ENCODE results near the gene HSCB. TPM values are rescaled to one million over a fixed set of nuclear protein-coding genes. Genes with fewer than 3 reads are reported as not detected.
"Not testable (repeated sequence)": the region's sequence is repeated elsewhere in the genome, so short reads cannot be mapped to it uniquely, and the experiment has no call there.

HSCB gene
- 15.7 TPM for polyA plus RNA-seq (2013, experiment 1 of 4)
- 19.1 TPM for polyA plus RNA-seq (2013, experiment 2 of 4)
- 21.0 TPM for polyA plus RNA-seq (2013, experiment 3 of 4)
- 22.8 TPM for polyA plus RNA-seq (2013, experiment 4 of 4)

DNA sequence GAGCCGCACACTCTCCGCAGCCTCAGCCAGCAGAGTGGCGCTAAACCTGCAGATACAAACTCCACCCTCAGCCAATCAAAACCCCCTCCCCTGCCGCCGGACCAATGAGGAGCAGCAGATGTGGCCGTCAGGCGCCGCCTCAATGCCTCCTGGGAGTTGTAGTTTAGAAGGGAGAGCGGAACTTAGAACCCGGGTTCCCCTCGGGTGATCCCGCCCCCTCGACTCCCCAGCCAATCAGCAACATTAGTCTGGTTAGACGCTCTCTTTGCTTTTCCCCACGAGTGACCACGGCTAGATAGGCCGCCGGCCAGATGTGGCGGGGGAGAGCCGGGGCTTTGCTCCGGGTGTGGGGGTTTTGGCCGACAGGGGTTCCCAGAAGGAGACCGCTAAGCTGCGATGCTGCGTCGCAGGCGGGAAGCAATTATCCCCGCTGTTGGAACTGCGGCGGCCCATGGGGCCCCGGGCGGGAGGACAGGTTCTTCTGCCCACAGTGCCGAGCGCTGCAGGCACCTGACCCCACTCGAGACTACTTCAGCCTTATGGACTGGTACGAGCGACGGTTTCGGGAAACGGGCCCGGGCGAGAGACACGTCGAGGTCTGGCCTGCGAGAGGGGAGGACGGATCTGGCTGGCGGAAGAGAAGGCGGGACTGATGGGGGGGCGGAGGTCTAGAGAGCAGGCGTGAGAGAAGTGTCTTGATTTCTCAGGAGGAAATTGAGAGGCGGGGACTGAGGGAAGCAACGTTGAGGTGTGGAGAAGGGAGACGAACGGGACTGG lies at the start of gene HSCB, which contains the start of gene CHEK2:
TSS of gene HSCB (plus strand) at position 255 of the 777 bp plus-strand sequence. CDS start at position 312, 57 bp downstream.
TSS of gene CHEK2 (minus strand) at position 36 of the 777 bp plus-strand sequence. CDS start 7,099 bp downstream, outside the sequence.
- Histone ChIP-seq H3K4me1 (ENCODE audit: control insufficient read depth, insufficient read depth, low read length) (peaks cover 3% of the 10 kb centered on the region), H3K36me3 (ENCODE audit: control insufficient read depth, insufficient read depth, low read length) (peaks cover 24% of the 10 kb centered on the region), H3K27ac (ENCODE audit: insufficient read depth, low read depth, low read length, poor library complexity, severe bottlenecking) (peak within 1 kb of the TSS; percentile 72), H3K27me3 (ENCODE audit: control insufficient read depth, insufficient read depth, low read length, poor library complexity, severe bottlenecking) (no peaks in the 10 kb centered on the region), H3K9me3 (ENCODE audit: control insufficient read depth, low read length) (no peaks in the 10 kb centered on the region), H3K4me3 (ENCODE audit: insufficient read depth, low read depth, low read length) (peak within 1 kb of the TSS; percentile 72)
- WGBS, 2 experiments = 0% methylated on average over 54 of the region's 54 CpGs

- WGBS, 2 experiments = 95 to 96% methylated on average over 6 of the region's 6 CpGs
- not testable (repeated sequence) for H3K27ac ChIP-seq (ENCODE audit: insufficient read depth, low read depth, low read length, poor library complexity, severe bottlenecking); H3K36me3 ChIP-seq (ENCODE audit: control insufficient read depth, insufficient read depth, low read length); H3K27me3 ChIP-seq (ENCODE audit: control insufficient read depth, insufficient read depth, low read length, poor library complexity, severe bottlenecking); H3K9me3 ChIP-seq (ENCODE audit: control insufficient read depth, low read length); H3K4me3 ChIP-seq (ENCODE audit: insufficient read depth, low read depth, low read length); H3K4me1 ChIP-seq (ENCODE audit: control insufficient read depth, insufficient read depth, low read length)
Observed at GRCh38 chr22:28693041-28693760, 48.6 kb upstream of the HSCB start.

- Histone ChIP-seq H3K36me3 (ENCODE audit: control insufficient read depth, insufficient read depth, low read length) (peaks cover 4% of the 10 kb centered on the region), H3K27ac (ENCODE audit: insufficient read depth, low read depth, low read length, poor library complexity, severe bottlenecking) (no peak overlapping the region), H3K4me3 (ENCODE audit: insufficient read depth, low read depth, low read length) (no peak overlapping the region), H3K4me1 (ENCODE audit: control insufficient read depth, insufficient read depth, low read length) (no peaks in the 10 kb centered on the region), H3K9me3 (ENCODE audit: control insufficient read depth, low read length) (no peaks in the 10 kb centered on the region), H3K27me3 (ENCODE audit: control insufficient read depth, insufficient read depth, low read length, poor library complexity, severe bottlenecking) (no peaks in the 10 kb centered on the region)
- 97 to 100% methylated on average over 2 of the region's 2 CpGs for WGBS, 2 experiments
Observed at GRCh38 chr22:28702891-28703290, 38.9 kb upstream of the HSCB start.

DNA sequence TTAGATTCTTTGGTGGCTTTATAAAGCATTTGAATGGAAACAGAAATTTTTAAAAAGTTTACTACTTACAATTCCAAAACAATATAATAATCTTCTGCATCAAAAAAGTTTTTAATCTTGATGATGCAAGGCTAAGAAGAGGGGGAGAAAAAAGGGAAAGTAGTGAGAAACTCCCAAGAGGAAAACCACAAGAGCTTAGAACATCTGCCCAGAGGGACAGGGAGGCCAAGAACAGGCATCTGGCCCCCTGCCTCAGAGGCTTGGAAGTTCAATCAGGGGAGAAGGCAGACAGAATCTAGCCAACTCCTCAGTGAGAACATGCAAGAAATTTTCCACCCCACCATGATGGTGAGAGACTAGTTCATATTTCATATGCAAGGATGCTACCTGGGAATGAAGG lies 38.4 kb upstream of the HSCB start:
- no peaks in the 10 kb centered on the region for H3K9me3 ChIP-seq (ENCODE audit: control insufficient read depth, low read length)
- H3K27me3 ChIP-seq (ENCODE audit: control insufficient read depth, insufficient read depth, low read length, poor library complexity, severe bottlenecking) = no peaks in the 10 kb centered on the region
- H3K4me3 ChIP-seq (ENCODE audit: insufficient read depth, low read depth, low read length) = no peak overlapping the region
- no peak overlapping the region for H3K27ac ChIP-seq (ENCODE audit: insufficient read depth, low read depth, low read length, poor library complexity, severe bottlenecking)
- no peaks in the 10 kb centered on the region for H3K4me1 ChIP-seq (ENCODE audit: control insufficient read depth, insufficient read depth, low read length)
- H3K36me3 ChIP-seq (ENCODE audit: control insufficient read depth, insufficient read depth, low read length) = peaks cover 8% of the 10 kb centered on the region

- H3K4me3 ChIP-seq (ENCODE audit: insufficient read depth, low read depth, low read length) = no peak overlapping the region
- no peaks in the 10 kb centered on the region for H3K27me3 ChIP-seq (ENCODE audit: control insufficient read depth, insufficient read depth, low read length, poor library complexity, severe bottlenecking)
- H3K36me3 ChIP-seq (ENCODE audit: control insufficient read depth, insufficient read depth, low read length) = peaks cover 12% of the 10 kb centered on the region
- WGBS, 2 experiments = 96% methylated on average over 5 to 6 of the region's 6 CpGs
- no peaks in the 10 kb centered on the region for H3K4me1 ChIP-seq (ENCODE audit: control insufficient read depth, insufficient read depth, low read length)
- no peak overlapping the region for H3K27ac ChIP-seq (ENCODE audit: insufficient read depth, low read depth, low read length, poor library complexity, severe bottlenecking)
- no peaks in the 10 kb centered on the region for H3K9me3 ChIP-seq (ENCODE audit: control insufficient read depth, low read length)
Observed at GRCh38 chr22:28706845-28707244, 35.0 kb upstream of the HSCB start.

DNA sequence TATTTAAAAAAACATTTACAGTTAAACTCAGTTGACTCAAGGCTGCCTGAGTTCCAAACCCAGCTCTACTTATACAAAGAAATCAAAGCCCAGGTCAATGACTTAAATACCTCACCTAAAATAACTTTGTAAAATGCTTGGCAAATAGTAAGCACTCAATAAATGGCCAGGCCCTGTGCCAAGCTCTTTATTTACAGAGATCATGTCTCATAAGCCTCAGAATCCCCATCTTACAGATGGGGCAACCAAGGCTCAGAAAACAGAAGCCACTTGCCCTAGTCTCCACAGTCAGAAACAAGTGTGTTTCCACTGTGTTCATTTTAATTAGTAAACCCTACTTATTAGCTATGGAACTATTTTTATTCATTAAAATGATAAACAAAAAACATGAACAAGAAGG lies 31.7 kb upstream of the HSCB start:
- H3K36me3 ChIP-seq (ENCODE audit: control insufficient read depth, insufficient read depth, low read length) = peaks cover 12% of the 10 kb centered on the region
- H3K27ac ChIP-seq (ENCODE audit: insufficient read depth, low read depth, low read length, poor library complexity, severe bottlenecking) = no peak overlapping the region

GRCh38 chr22:28710576-28711191 lies 31.2 kb upstream of the HSCB start:
- Histone ChIP-seq H3K4me3 (ENCODE audit: insufficient read depth, low read depth, low read length) (no peak overlapping the region), H3K36me3 (ENCODE audit: control insufficient read depth, insufficient read depth, low read length) (peaks cover 12% of the 10 kb centered on the region), H3K4me1 (ENCODE audit: control insufficient read depth, insufficient read depth, low read length) (no peaks in the 10 kb centered on the region), H3K27ac (ENCODE audit: insufficient read depth, low read depth, low read length, poor library complexity, severe bottlenecking) (no peak overlapping the region), H3K27me3 (ENCODE audit: control insufficient read depth, insufficient read depth, low read length, poor library complexity, severe bottlenecking) (no peaks in the 10 kb centered on the region), H3K9me3 (ENCODE audit: control insufficient read depth, low read length) (no peaks in the 10 kb centered on the region)
- 94 to 97% methylated on average over 3 of the region's 3 CpGs for WGBS, 2 experiments

More for the DNA sequence above, 31.7 kb upstream of the HSCB start:
- H3K4me1 ChIP-seq (ENCODE audit: control insufficient read depth, insufficient read depth, low read length) = no peaks in the 10 kb centered on the region
- H3K27me3 ChIP-seq (ENCODE audit: control insufficient read depth, insufficient read depth, low read length, poor library complexity, severe bottlenecking) = no peaks in the 10 kb centered on the region
- H3K9me3 ChIP-seq (ENCODE audit: control insufficient read depth, low read length) = no peaks in the 10 kb centered on the region
- H3K4me3 ChIP-seq (ENCODE audit: insufficient read depth, low read depth, low read length) = no peak overlapping the region

DNA sequence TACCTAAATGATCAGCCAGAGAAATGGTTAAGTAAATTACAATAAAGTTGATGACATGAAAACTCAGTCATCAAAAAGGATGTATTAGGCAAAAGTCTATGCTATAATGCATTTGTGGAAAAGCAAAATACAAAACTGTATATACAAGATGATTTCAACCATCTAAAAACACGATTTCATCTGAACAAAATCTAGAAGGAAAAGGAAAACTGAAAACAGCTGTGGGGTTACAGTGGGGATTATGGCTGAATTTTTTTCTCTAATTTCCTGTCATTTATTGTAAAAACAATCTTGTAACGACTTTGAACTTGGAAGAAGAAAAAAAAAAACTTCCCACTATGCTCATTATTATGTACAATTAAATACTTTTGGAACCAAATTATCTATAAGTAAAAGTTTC lies 30.5 kb upstream of the HSCB start:
- no peak overlapping the region for H3K27ac ChIP-seq (ENCODE audit: insufficient read depth, low read depth, low read length, poor library complexity, severe bottlenecking)
- WGBS, 2 experiments = 100% methylated on average over 1 of the region's 2 CpGs; no CpG with 5 or more reads in 1 of the 2 experiments
- H3K36me3 ChIP-seq (ENCODE audit: control insufficient read depth, insufficient read depth, low read length) = peaks cover 8% of the 10 kb centered on the region

DNA sequence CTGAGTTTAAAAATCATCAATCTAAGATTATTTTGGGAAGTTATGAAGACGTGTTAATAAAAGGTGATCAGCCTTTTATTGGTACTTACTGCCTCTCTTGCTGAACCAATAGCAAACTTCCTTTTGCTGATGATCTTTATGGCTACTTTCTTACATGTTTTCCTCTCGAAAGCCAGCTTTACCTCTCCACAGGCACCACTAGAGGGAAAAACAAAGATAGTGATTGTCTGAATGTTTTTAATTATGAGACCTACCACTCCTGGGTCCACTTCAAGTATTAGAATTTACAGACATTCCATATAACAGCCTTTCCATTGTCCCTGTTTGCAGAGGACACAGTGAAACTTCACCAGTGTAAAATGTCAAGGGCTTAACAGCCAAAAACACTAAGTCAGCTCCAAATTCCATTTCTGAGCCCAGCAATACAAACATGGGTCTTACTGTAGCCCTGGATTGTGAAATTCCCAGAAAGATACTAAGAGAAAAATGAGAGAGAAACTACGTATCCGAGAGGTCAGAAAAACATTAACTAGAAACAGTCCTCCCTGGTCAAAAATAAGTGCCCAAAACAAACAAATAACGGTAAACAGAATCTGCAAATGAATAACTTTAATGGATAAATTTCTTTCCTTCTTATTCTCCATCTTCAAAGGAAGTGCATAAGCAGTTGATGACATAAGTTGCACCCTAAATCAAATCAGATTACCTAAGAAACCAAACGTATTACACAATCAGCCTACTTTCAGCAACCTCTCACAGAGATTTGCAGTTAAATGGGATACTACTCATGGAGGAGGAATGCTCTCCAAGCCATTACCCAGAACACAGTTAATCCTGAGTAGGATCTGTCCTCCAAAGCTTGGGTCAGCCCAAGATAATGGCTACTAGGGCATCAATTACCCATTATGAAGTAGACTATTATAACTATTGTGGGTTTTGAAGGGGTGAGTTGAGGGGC lies 29.7 kb upstream of the HSCB start:
- H3K27me3 ChIP-seq (ENCODE audit: control insufficient read depth, insufficient read depth, low read length, poor library complexity, severe bottlenecking) = no peaks in the 10 kb centered on the region
- H3K27ac ChIP-seq (ENCODE audit: insufficient read depth, low read depth, low read length, poor library complexity, severe bottlenecking) = no peak overlapping the region
- no peaks in the 10 kb centered on the region for H3K9me3 ChIP-seq (ENCODE audit: control insufficient read depth, low read length)
- H3K36me3 ChIP-seq (ENCODE audit: control insufficient read depth, insufficient read depth, low read length) = peaks cover 8% of the 10 kb centered on the region
- H3K4me3 ChIP-seq (ENCODE audit: insufficient read depth, low read depth, low read length) = no peak overlapping the region
- no peaks in the 10 kb centered on the region for H3K4me1 ChIP-seq (ENCODE audit: control insufficient read depth, insufficient read depth, low read length)
- 93 to 94% methylated on average over 5 to 6 of the region's 6 CpGs for WGBS, 2 experiments

More for the DNA sequence above, 30.5 kb upstream of the HSCB start:
- Histone ChIP-seq H3K9me3 (ENCODE audit: control insufficient read depth, low read length) (no peaks in the 10 kb centered on the region), H3K4me1 (ENCODE audit: control insufficient read depth, insufficient read depth, low read length) (no peaks in the 10 kb centered on the region), H3K27me3 (ENCODE audit: control insufficient read depth, insufficient read depth, low read length, poor library complexity, severe bottlenecking) (no peaks in the 10 kb centered on the region), H3K4me3 (ENCODE audit: insufficient read depth, low read depth, low read length) (no peak overlapping the region)
